Measurements from ENCODE around the gene ZNF264.

DNA sequence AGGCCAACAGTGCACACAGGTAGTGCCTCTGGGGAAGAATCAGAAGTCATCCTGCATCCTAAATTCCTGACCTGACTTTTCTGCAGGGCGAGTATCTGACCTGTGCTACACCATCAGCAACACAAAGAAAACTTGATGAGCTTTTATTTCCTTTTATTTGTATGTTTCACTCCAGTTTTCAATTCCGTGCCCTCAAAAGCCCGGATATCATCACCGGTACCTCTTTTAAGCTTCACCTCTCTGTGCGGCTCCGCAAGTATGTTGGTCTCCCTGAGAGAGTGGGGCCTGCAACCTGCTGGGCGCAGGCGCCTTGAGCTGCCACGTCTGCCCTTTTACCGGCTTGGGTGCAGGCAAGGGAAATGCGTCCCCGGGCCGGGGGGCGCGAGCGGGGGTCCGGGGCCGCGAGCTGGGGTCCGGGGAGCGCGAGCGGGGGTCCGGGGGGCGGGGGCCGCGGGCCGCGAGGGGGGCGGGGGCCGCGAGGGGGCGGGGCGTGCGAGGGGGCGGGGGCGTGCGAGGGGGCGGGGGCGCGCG lies 19.7 kb upstream of the ZNF264 start:
- TF ChIP-seq, protein P1, sequence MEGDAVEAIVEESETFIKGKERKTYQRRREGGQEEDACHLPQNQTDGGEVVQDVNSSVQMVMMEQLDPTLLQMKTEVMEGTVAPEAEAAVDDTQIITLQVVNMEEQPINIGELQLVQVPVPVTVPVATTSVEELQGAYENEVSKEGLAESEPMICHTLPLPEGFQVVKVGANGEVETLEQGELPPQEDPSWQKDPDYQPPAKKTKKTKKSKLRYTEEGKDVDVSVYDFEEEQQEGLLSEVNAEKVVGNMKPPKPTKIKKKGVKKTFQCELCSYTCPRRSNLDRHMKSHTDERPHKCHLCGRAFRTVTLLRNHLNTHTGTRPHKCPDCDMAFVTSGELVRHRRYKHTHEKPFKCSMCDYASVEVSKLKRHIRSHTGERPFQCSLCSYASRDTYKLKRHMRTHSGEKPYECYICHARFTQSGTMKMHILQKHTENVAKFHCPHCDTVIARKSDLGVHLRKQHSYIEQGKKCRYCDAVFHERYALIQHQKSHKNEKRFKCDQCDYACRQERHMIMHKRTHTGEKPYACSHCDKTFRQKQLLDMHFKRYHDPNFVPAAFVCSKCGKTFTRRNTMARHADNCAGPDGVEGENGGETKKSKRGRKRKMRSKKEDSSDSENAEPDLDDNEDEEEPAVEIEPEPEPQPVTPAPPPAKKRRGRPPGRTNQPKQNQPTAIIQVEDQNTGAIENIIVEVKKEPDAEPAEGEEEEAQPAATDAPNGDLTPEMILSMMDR (IDR thresholded peaks at IDR 0.05), result no peak
- no peak for TF ChIP-seq POLR2A (IDR thresholded peaks at IDR 0.05)
- no peak for TF ChIP-seq POLR2AphosphoS5 (IDR thresholded peaks at IDR 0.05)
- no peak for TF ChIP-seq EP300 (IDR thresholded peaks at IDR 0.05)

All from stomach (tissue), 4 donors.